Effector memory CD8-positive, alpha-beta T cell (primary cell): ENCODE data around the gene TMEM131.

Source experiments
- ATAC-seq: fragments of 150-1000 bp; cut with Tn5 transposase; replicated peaks from 2 replicates; pipeline ENCODE4 v1.10.0; 2021; ENCODE audit warnings: mild to moderate bottlenecking, moderate library complexity
- DNase-seq, 3 experiments: peaks; one replicate each; pipeline ENCODE4 v3.0.0; 2021
- H3K27ac Mint-ChIP-seq, 2 donors: one replicate each; pipeline ENCODE4 v1.8.0; 2022; ENCODE audit warnings: mild to moderate bottlenecking in 2 of 2, mixed read lengths in 2 of 2, moderate library complexity in 2 of 2
- H3K27me3 Mint-ChIP-seq, 2 donors: one replicate each; pipeline ENCODE4 v1.8.0; 2022; ENCODE audit warnings: mixed read lengths in 2 of 2
- H3K36me3 Mint-ChIP-seq: one replicate; pipeline ENCODE4 v1.8.0; 2022; ENCODE audit warnings: mild to moderate bottlenecking, moderate library complexity, mixed read lengths; ENCODE audit not compliant: insufficient read depth
- H3K4me1 Mint-ChIP-seq, 2 donors: one replicate each; pipeline ENCODE4 v1.8.0; 2022; ENCODE audit warnings: low read depth in 2 of 2, mixed read lengths in 2 of 2
- H3K4me3 Mint-ChIP-seq, 2 donors: one replicate each; pipeline ENCODE4 v1.8.0; 2022; ENCODE audit warnings: mild to moderate bottlenecking in 2 of 2, mixed read lengths in 2 of 2, moderate library complexity in 2 of 2
- H3K9me3 Mint-ChIP-seq, 2 donors: one replicate each; pipeline ENCODE4 v1.8.0; 2022; ENCODE audit warnings: mixed read lengths in 2 of 2

The TMEM131 gene

GRCh38 chr2:97737421-97738178, 258.1 kb downstream of the TMEM131 start:
- Mint-ChIP-seq H3K4me1 (peaks cover 44 to 47% of the 10 kb centered on the region in 2 donors), H3K9me3 (no peaks in the 10 kb centered on the region), H3K36me3 (peaks cover 92% of the 10 kb centered on the region), H3K27me3 (no peaks in the 10 kb centered on the region), H3K4me3 (no peak overlapping the region), H3K27ac (peak overlapping the region in 1 of 2 donors; percentile 74)
- DNase-seq, result no peak
- ATAC-seq, result no peak

- Mint-ChIP-seq H3K9me3 (no peaks in the 10 kb centered on the region), H3K4me3 (no peak overlapping the region), H3K27me3 (no peaks in the 10 kb centered on the region), H3K27ac (peak overlapping the region; percentile 13 to 74), H3K4me1 (peaks cover 38 to 46% of the 10 kb centered on the region in 2 donors), H3K36me3 (peaks cover 93% of the 10 kb centered on the region)
- ATAC-seq (no peak), DNase-seq (no peak)
Measured at GRCh38 chr2:97736608-97737330, 259.0 kb downstream of the TMEM131 start.

GRCh38 chr2:97736185-97736584, 259.6 kb downstream of the TMEM131 start:
- Mint-ChIP-seq H3K36me3 (peaks cover 95% of the 10 kb centered on the region), H3K4me3 (no peak overlapping the region), H3K9me3 (no peaks in the 10 kb centered on the region), H3K4me1 (peaks cover 38 to 46% of the 10 kb centered on the region in 2 donors), H3K27ac (peak overlapping the region; percentile 13 to 74), H3K27me3 (no peaks in the 10 kb centered on the region)
- ATAC-seq, result no peak
- DNase-seq, result no peak

- H3K27ac Mint-ChIP-seq, result peak overlapping the region in 1 of 2 donors; percentile 12
- no peaks in the 10 kb centered on the region for H3K27me3 Mint-ChIP-seq
- no peak for DNase-seq
- no peak for ATAC-seq
- peaks cover 38 to 45% of the 10 kb centered on the region in 2 donors for H3K4me1 Mint-ChIP-seq
- H3K4me3 Mint-ChIP-seq, result no peak overlapping the region
- peaks cover 95% of the 10 kb centered on the region for H3K36me3 Mint-ChIP-seq
- no peaks in the 10 kb centered on the region for H3K9me3 Mint-ChIP-seq
Measured at GRCh38 chr2:97735161-97735561, 260.6 kb downstream of the TMEM131 start.

- no peaks in the 10 kb centered on the region for H3K9me3 Mint-ChIP-seq
- no peaks in the 10 kb centered on the region for H3K27me3 Mint-ChIP-seq
- ATAC-seq, result no peak
- peaks cover 39 to 44% of the 10 kb centered on the region in 2 donors for H3K4me1 Mint-ChIP-seq
- H3K4me3 Mint-ChIP-seq, result no peak overlapping the region
- DNase-seq, result no peak
- H3K27ac Mint-ChIP-seq, result peak overlapping the region; percentile 29 to 80
- H3K36me3 Mint-ChIP-seq, result peaks cover 97% of the 10 kb centered on the region
Measured at GRCh38 chr2:97734061-97735051, 261.4 kb downstream of the TMEM131 start.

GRCh38 chr2:97733341-97734035, 262.3 kb downstream of the TMEM131 start:
- Mint-ChIP-seq H3K4me1 (peaks cover 37 to 42% of the 10 kb centered on the region in 2 donors), H3K36me3 (peaks cover 96% of the 10 kb centered on the region), H3K27ac (peak overlapping the region; percentile 29 to 80), H3K27me3 (no peaks in the 10 kb centered on the region), H3K4me3 (no peak overlapping the region), H3K9me3 (no peaks in the 10 kb centered on the region)
- ATAC-seq, result peak; percentile 43
- DNase-seq, result no peak

GRCh38 chr2:97732436-97733340, 263.1 kb downstream of the TMEM131 start:
- DNase-seq (no peak), ATAC-seq (no peak)
- Mint-ChIP-seq H3K27ac (peak overlapping the region; percentile 91 to 93), H3K4me1 (peaks cover 40 to 46% of the 10 kb centered on the region in 2 donors), H3K4me3 (peak overlapping the region in 1 of 2 donors; percentile 29), H3K27me3 (no peaks in the 10 kb centered on the region), H3K9me3 (no peaks in the 10 kb centered on the region), H3K36me3 (peaks cover 96% of the 10 kb centered on the region)

- no peak for DNase-seq
- Mint-ChIP-seq H3K4me1 (peaks cover 51% of the 10 kb centered on the region in 2 donors), H3K27me3 (no peaks in the 10 kb centered on the region), H3K27ac (peak overlapping the region; percentile 91 to 93), H3K36me3 (peaks cover 96% of the 10 kb centered on the region), H3K9me3 (no peaks in the 10 kb centered on the region), H3K4me3 (peak overlapping the region; percentile 53 to 62)
- no peak for ATAC-seq
Measured at GRCh38 chr2:97731274-97732020, 264.3 kb downstream of the TMEM131 start.

GRCh38 chr2:97730245-97730644, 265.5 kb downstream of the TMEM131 start:
- peak overlapping the region; percentile 91 to 93 for H3K27ac Mint-ChIP-seq
- peaks cover 54 to 57% of the 10 kb centered on the region in 2 donors for H3K4me1 Mint-ChIP-seq
- H3K9me3 Mint-ChIP-seq, result no peaks in the 10 kb centered on the region
- H3K36me3 Mint-ChIP-seq, result peaks cover 97% of the 10 kb centered on the region
- H3K27me3 Mint-ChIP-seq, result no peaks in the 10 kb centered on the region
- DNase-seq (no peak), ATAC-seq (no peak)
- peak overlapping the region in 1 of 2 donors; percentile 62 for H3K4me3 Mint-ChIP-seq

GRCh38 chr2:97728091-97728731, 267.5 kb downstream of the TMEM131 start:
- peaks cover 95% of the 10 kb centered on the region for H3K36me3 Mint-ChIP-seq
- peaks cover 67% of the 10 kb centered on the region in 2 donors for H3K4me1 Mint-ChIP-seq
- no peaks in the 10 kb centered on the region for H3K27me3 Mint-ChIP-seq
- ATAC-seq, result peak; percentile 86
- H3K9me3 Mint-ChIP-seq, result no peaks in the 10 kb centered on the region
- DNase-seq, result peak in 1 of 3 experiments; percentile 23
- H3K27ac Mint-ChIP-seq, result peak overlapping the region; percentile 85 to 87
- H3K4me3 Mint-ChIP-seq, result peak overlapping the region; percentile 29 to 62

GRCh38 chr2:97727296-97727695, 268.5 kb downstream of the TMEM131 start:
- Mint-ChIP-seq H3K27ac (peak overlapping the region; percentile 85 to 87), H3K27me3 (no peaks in the 10 kb centered on the region), H3K9me3 (no peaks in the 10 kb centered on the region), H3K4me1 (peaks cover 70 to 75% of the 10 kb centered on the region in 2 donors), H3K36me3 (peaks cover 95% of the 10 kb centered on the region), H3K4me3 (peak overlapping the region; percentile 29 to 62)
- DNase-seq, result no peak
- no peak for ATAC-seq
